Measurements from ENCODE around the gene SYT1.

GRCh38 chr12:79380402-79380801 is 515.8 kb downstream of the SYT1 start:
- TF ChIP-seq, protein P1, sequence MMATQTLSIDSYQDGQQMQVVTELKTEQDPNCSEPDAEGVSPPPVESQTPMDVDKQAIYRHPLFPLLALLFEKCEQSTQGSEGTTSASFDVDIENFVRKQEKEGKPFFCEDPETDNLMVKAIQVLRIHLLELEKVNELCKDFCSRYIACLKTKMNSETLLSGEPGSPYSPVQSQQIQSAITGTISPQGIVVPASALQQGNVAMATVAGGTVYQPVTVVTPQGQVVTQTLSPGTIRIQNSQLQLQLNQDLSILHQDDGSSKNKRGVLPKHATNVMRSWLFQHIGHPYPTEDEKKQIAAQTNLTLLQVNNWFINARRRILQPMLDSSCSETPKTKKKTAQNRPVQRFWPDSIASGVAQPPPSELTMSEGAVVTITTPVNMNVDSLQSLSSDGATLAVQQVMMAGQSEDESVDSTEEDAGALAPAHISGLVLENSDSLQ (IDR thresholded peaks at IDR 0.05), result no peak
- TF ChIP-seq FOXM1 (IDR thresholded peaks at IDR 0.05; ENCODE audit: borderline replicate concordance), result no peak
- no peak for TF ChIP-seq SUZ12 (IDR thresholded peaks at IDR 0.05)
- no peak for TF ChIP-seq FOXK2 (IDR thresholded peaks at IDR 0.05)
- TF ChIP-seq HDGF (IDR thresholded peaks at IDR 0.05; ENCODE audit: borderline replicate concordance), result no peak
- TF ChIP-seq FOXA1 (IDR thresholded peaks at IDR 0.05), result no peak
- no peak for TF ChIP-seq TARDBP (IDR thresholded peaks at IDR 0.05)
- TF ChIP-seq ELF4 (IDR thresholded peaks at IDR 0.05), result no peak
- TF ChIP-seq ARNT (IDR thresholded peaks at IDR 0.05), result no peak
- TF ChIP-seq LEF1 (IDR thresholded peaks at IDR 0.05; ENCODE audit: borderline replicate concordance), result no peak
- no peak for TF ChIP-seq BHLHE40 (IDR thresholded peaks at IDR 0.05; ENCODE audit: borderline replicate concordance)
- no peak for TF ChIP-seq SP1 (IDR thresholded peaks at IDR 0.05)
- no peak for TF ChIP-seq L3MBTL2 (conservative IDR thresholded peaks at IDR 0.05)
